ENCODE results near the gene RPS21.

RPS21 gene

DNA sequence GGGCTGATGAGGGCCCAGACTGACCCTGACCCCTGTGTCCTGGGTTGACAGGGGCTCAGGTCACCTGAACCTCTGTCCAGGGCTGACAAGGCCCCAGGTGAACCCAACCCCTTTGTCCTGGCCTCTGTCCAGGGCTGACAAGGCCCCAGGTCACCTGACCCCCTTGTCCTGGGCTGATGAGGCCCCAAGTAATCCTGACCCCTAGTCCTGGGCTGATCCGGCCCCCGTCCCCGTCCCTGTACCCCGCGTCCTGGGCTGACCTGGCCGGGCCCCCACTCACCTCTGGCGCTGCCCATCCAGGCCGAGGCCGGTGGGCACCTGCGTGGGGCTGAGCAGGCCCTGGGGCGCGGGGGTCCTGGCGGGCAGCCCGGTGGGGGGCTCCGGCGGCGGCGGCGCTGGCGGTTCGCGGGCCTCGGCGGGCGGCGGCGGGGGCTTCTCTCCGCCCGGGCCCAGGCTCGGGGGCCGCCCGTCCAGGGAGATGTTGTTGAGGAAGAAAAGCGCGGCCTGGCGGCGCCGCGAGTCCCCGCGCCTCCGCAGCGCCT, 19.8 kb downstream of the RPS21 start:
- no peak for DNase-seq
- intact Hi-C loops (cut with DNase I) = no loop called here

DNA sequence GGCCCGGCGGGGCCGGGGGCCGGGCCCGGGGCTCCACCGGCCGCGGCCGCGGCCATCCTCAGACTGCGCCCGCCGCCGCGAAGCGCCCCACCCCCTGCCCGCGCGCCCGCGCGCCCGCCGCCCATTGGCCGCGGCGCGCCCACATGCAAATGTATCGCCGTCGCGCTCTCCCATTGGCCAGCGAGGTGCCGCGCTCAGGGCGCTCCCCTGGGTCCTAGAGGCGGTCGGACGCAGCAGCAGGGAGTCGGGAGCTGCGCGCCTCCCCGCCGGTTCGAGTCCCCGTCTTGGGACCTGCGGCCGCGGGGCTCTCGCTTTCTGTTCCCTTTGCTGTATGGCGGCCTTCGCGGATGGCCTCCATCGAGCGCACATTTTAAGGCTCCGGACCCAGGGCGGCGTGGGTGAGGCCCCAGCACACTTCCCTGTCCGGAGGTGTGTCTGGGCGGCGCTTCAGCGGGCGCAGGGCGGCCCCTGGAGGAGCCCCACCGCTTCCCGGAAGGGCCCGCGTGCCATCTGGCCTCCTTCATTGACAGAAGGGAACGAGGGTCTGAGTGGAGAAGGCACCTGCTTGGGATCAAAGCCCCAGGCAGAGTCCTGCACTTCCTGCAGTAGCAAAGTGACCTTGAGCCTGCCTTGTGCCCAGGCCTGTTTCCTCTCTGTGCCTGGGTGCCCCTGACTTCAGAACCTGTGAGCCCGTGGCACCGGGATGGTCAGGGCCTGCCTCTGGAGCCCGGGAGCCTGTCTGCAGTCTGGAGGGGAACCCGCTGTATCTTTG, 20.5 kb downstream of the RPS21 start, which contains the start of gene CABLES2:
TSS of gene CABLES2 (minus strand) at position 65 of the 772 bp plus-strand sequence. CDS start at position 56, 9 bp downstream.
- intact Hi-C loops (cut with DNase I) = no loop called here
- peak; percentile 92 to 99 (median 95) for DNase-seq

DNA sequence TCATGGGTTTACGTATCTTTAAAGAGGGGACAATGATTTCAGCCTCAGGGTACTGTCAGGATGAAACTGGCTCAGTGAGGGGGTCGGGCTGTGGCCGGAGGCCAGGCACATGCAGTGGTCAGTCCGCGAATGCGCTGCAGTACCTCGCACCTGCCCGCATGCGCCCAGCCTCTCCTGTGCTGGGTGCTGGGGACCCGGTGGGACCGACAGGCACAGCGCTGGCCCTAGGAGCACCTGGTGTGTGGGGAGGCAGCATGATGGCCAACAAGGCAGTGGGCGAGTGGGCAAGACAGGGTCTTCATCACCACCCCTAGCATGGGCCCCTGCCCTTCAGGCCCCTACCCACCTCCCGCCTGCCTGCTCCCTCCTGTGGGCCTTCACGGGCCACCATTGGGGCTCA, 21.2 kb downstream of the RPS21 start:
- no peak for DNase-seq
- intact Hi-C loops (cut with DNase I) = no loop called here

GRCh38 chr20:62408640-62409039, 21.7 kb downstream of the RPS21 start:
- intact Hi-C loops (cut with DNase I) = no loop called here
- DNase-seq = no peak

DNA sequence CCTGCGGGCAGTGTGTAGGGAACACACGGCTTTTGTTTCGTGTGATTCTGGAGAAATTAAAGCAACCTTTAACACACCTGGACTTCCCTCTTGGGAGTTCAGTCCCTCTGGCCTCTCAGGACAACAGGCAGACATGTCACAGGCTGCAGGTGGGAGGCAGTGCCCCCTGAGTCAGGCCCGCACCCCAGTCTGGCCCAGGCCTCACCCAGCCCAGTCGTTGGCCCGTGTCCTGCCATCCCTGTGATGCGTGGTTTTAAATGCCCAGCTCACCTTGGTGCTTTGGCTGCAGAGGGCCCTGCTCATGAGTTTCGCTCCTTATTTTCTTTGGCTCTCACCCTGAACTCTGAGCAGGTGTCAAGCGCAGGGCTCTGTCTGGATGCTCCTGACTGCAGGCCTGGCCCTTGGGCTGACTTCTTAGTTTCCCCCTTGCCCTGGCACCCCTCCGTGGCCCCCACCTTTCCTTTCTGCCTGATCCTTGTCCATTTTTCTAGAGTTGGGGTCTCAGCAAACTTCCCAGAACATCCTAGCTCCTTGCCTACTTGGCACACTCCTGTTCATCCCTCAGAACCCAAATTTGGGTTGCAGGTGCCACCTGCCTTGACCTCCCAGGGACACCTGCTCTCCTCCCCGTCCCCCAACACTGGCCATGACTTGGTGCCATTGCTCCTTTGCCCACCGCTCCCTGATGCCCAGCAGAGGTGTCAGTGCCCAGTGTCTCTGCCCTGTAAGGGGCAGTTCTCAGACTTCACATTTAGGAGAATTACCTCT, 22.4 kb downstream of the RPS21 start:
- intact Hi-C loops (cut with DNase I) = no loop called here
- DNase-seq = no peak

GRCh38 chr20:62409931-62410745, 23.2 kb downstream of the RPS21 start:
- peak in 1 of 10 donors; percentile 21 for DNase-seq
- intact Hi-C loops (cut with DNase I) = loop anchor here (5.0 kb wide), 1 partner anchor 207 kb away; no protein-coding TSS in a partner anchor

DNA sequence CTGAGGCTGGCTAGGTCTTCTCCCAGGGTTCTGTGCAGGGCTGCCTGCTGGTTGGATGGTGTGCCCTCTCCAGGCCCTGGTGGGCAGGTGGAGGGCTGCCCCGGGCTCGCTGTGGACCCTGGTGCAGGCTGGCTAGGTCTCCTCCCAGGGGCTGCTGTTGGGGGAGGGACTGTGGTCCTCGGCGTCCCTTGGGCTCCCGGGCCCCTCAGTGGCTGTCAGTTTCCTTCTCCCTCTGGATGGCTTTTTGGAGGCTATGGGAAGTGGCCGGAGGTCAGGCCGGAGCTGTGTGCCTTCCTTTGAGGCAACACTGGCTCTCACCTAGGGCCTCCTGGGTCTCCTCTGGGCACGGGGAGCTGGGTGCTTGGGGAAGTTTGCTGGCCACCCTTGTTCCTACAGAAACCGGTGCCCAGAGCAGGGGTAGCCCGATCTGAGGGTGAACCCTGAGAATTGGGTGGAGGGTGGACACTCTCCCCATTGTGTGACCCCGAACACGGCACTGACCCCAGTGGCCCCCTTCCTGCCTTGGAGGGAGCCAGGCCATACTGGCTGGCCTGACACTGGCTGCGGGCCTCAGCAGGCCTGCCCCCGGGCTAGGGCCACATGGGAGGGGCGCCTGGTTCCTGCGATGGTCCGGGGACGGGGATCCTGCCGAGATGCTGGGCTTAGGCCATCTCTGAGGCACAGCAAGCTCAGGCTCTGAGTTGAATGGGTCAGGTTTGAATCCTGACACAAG, 24.0 kb downstream of the RPS21 start:
- intact Hi-C loops (cut with DNase I) = loop anchor here (5.0 kb wide), 1 partner anchor 206 kb away; no protein-coding TSS in a partner anchor
- DNase-seq = no peak

- intact Hi-C loops (cut with DNase I) = loop anchor here (5.0 kb wide), 1 partner anchor 206 kb away; no protein-coding TSS in a partner anchor
Measured at GRCh38 chr20:62411479-62412193, 24.7 kb downstream of the RPS21 start.

GRCh38 chr20:62412194-62413024, 25.5 kb downstream of the RPS21 start:
- DNase-seq = no peak
- intact Hi-C loops (cut with DNase I) = loop anchor here (5.0 kb wide), 1 partner anchor 205 kb away; no protein-coding TSS in a partner anchor

More at GRCh38 chr20:62411479-62412193, 24.7 kb downstream of the RPS21 start:
- DNase-seq = no peak

DNA sequence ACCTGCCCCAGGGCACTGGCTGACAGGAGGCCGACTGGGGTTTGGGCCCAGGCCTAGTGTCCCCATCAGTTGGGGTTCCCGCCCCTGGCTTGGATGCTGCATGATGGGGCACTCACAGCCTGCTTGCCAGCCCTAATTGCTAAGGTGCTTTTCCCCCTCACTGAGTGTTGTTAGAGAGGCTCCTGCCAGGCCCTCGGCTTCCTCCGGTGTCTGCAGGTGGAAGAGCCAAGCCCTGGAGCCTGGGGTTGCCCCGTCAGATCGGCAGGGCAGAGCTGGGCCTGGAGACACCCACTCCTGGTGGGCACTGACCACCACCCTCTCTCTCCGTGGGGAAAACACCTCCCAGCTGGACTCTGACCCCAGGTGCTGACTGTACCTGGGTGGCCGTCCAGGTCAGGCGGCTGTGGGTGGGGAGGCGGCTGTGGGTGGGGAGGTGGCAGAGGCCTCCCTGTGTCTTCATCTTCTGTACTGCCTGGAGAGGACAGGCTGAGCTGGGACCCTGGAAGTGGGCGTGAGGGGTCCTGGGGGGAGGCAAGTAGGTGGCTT, 26.2 kb downstream of the RPS21 start:
- intact Hi-C loops (cut with DNase I) = loop anchor here (5.0 kb wide), 1 partner anchor 204 kb away; no protein-coding TSS in a partner anchor
- no peak for DNase-seq

GRCh38 chr20:62413896-62414481, 27.1 kb downstream of the RPS21 start:
- no peak for DNase-seq
- intact Hi-C loops (cut with DNase I) = loop anchor here (5.0 kb wide), 1 partner anchor 203 kb away; no protein-coding TSS in a partner anchor

DNA sequence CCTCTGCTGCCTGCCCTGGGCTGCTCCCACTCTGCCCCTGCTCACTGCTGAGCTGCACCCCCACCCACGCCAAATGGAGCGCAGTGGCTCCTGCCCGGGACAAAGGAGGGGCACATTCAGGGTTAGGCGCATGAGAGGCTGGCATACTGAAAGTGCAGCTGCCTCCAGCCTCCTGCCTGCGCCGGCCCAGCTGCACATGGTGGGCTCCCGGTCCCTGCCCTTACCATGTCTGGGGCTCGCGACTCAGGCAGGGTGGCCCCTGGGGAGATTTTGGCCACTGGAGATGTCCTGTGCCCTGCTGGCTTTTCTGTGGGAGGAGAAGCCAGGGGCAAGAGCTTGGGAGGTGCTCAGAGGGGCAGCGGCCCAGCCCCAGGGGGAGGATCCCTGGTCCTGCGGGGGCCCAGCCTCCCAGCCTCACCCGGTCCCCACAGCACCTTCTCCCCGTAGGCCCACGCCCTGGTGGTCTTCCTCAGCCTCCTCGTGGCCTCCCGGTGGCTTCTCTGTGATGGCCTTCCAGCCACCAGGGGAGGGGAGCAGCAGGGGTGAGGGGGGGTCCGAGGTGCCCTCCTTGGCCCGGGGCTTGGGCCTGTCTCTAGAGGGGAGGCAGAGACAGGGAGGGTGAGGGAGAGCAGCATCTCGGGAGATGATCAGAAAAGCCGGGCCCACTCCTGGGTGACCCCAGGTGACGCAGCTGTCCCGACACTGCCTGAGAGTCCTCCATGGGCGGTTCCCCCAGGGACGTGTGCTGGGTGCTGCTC, 28.6 kb downstream of the RPS21 start:
- intact Hi-C loops (cut with DNase I) = no loop called here
- DNase-seq = no peak

GRCh38 chr20:62416651-62417637, 30.0 kb downstream of the RPS21 start:
- intact Hi-C loops (cut with DNase I) = no loop called here

GRCh38 chr20:62417981-62418708, 31.2 kb downstream of the RPS21 start:
- intact Hi-C loops (cut with DNase I) = no loop called here

More at GRCh38 chr20:62416651-62417637, 30.0 kb downstream of the RPS21 start:
- DNase-seq = no peak

More at GRCh38 chr20:62417981-62418708, 31.2 kb downstream of the RPS21 start:
- no peak for DNase-seq

Data from posterior cingulate gyrus (tissue), 11 donors.